Epidermal melanocyte (primary cell): ENCODE data around the gene MEF2A.
"Not testable (repeated sequence)": the region's sequence is repeated elsewhere in the genome, so short reads cannot be mapped to it uniquely, and the experiment has no call there.

ENCODE experiments used
- DNase-seq: peaks from one replicate; pipeline ENCODE4 v3.0.0; 2011; ENCODE audit warnings: low spot score; ENCODE audit not compliant: insufficient read length

MEF2A gene

GRCh38 chr15:99645543-99645935 lies 79.8 kb downstream of the MEF2A start:
- DNase-seq: no peak

GRCh38 chr15:99645951-99646350 lies 80.2 kb downstream of the MEF2A start:
- no peak for DNase-seq

GRCh38 chr15:99651023-99651807 lies 85.4 kb downstream of the MEF2A start:
- DNase-seq: no peak

GRCh38 chr15:99656205-99656604 lies 90.4 kb downstream of the MEF2A start:
- DNase-seq: no peak

GRCh38 chr15:99657996-99658395 lies 92.2 kb downstream of the MEF2A start:
- DNase-seq: no peak

GRCh38 chr15:99662903-99663302 lies 97.1 kb downstream of the MEF2A start:
- DNase-seq: no peak

GRCh38 chr15:99666073-99666472 lies 100.3 kb downstream of the MEF2A start:
- not testable (repeated sequence) for DNase-seq

GRCh38 chr15:99668533-99669182 lies 102.9 kb downstream of the MEF2A start:
- no peak for DNase-seq

GRCh38 chr15:99669250-99669649 lies 103.5 kb downstream of the MEF2A start:
- no peak for DNase-seq

GRCh38 chr15:99671926-99672635 lies 106.3 kb downstream of the MEF2A start:
- DNase-seq: no peak

- no peak for DNase-seq
These were observed 107.3 kb downstream of the MEF2A start for GRCh38 chr15:99673111-99673510.

- no peak for DNase-seq
These were observed 108.5 kb downstream of the MEF2A start for GRCh38 chr15:99674279-99674678.

GRCh38 chr15:99677540-99678134 lies 111.9 kb downstream of the MEF2A start:
- no peak for DNase-seq

- DNase-seq: no peak
These were observed 114.5 kb downstream of the MEF2A start for GRCh38 chr15:99680276-99680675.

GRCh38 chr15:99681990-99682389 lies 116.2 kb downstream of the MEF2A start:
- DNase-seq: no peak

- no peak for DNase-seq
These were observed 116.7 kb downstream of the MEF2A start for GRCh38 chr15:99682455-99682854.

GRCh38 chr15:99683000-99683670 lies 117.4 kb downstream of the MEF2A start:
- no peak for DNase-seq

GRCh38 chr15:99686290-99686689 lies 120.5 kb downstream of the MEF2A start:
- no peak for DNase-seq

GRCh38 chr15:99692825-99693224 lies 127.0 kb downstream of the MEF2A start:
- no peak for DNase-seq

- no peak for DNase-seq
These were observed 130.3 kb downstream of the MEF2A start for GRCh38 chr15:99696096-99696495.

GRCh38 chr15:99702895-99703602 lies 137.3 kb downstream of the MEF2A start:
- DNase-seq: no peak
